EL (cell line): ENCODE data around the gene GRAPL.
"Not testable (repeated sequence)": the region's sequence is repeated elsewhere in the genome, so short reads cannot be mapped to it uniquely, and the experiment has no call there.

Experiments
- DNase-seq: peaks from one replicate; pipeline ENCODE4 v3.0.0-alpha.2; 2016

Gene GRAPL

DNA sequence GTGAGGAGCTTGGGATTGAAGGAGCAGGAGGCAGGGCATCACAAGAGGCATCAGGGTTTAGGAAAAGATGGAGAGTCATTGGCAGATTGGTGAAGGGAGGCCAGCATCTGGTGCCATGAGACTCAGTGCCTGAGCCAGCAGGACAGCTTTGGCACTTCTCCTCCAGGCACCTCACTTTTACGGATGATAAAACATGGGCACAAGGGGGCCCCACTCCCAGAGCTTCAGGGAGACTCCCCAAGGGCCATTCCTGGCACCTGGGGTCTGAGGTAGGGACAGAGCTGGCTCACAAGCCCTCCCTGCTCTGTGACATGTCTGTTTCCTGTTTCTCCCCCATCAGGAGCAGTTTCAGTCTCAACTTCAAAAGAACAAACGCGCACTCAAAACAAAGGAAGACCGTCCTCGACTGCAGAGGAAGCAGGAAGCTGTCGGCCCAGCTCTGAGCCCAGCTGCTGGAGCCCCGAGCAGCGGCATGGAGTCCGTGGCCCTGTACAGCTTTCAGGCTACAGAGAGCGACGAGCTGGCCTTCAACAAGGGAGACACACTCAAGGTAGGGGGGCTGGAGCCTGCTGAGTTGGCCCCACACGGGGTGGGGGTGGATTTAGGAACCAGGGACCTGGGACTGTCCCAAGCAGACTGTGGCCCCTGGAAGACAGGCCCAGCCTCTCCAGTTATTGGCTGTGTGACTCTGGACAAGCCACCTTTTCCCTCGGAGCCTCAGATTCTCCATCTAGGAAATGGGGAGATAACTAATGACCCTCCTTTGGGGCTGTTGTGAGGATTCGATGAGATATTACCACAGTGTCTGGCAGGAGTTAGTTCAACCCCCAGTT, at the start of gene GRAPL:
Gene GRAPL, plus strand, starts transcription at position 442 of the 833 bp plus-strand sequence. Its CDS starts 31 bp downstream, at position 473.
- DNase-seq, result not testable (repeated sequence)

DNA sequence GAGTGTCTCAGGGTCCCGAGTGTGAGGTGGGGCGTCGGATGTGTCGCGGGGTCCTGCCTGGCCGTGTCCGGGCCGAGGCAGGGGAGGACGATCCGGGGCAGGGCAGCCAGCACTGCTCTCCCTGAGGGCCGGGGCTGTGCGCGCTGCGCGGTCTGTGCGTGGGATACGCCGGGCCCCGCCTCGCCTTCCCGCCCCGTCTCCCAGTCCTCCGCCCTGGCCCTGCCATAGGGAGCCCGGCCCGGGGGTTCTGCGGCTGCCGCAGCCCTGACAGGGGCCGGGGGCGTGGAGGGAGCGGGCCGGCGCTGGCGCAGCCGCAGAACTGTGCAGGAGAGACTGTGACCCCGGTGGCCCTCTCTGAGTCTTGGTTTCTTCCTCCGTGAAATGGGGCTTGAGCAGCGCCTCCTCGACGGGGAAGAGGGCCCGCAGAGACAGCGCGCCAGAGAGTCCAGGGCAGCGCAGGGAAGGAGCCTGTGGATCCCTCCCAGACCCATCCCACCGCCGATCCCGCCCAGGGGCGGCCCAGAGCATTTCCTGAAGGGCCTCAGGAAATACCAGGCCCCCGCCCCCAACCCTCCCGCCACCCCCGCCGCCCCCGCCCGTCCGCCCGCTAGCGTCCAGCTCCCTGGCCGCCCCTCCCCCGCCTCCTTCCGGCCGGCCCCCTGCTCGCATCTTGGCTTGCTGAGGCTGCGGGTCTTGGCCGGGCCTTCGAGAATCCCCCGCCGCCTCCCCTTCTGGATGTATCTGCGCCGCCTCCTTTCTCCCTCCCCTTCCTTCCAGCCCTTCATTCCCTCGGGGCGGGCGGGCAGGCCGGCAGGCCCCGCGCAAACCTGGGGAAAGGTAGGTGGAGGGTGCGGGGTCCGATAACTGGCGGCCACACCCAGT, 38.3 kb upstream of the GRAPL start:
- not testable (repeated sequence) for DNase-seq

- DNase-seq, result not testable (repeated sequence)
Observed at GRCh38 chr17:19090058-19090772, 37.2 kb upstream of the GRAPL start.

- DNase-seq, result not testable (repeated sequence)
Observed at GRCh38 chr17:19092737-19093683, 34.4 kb upstream of the GRAPL start.

DNA sequence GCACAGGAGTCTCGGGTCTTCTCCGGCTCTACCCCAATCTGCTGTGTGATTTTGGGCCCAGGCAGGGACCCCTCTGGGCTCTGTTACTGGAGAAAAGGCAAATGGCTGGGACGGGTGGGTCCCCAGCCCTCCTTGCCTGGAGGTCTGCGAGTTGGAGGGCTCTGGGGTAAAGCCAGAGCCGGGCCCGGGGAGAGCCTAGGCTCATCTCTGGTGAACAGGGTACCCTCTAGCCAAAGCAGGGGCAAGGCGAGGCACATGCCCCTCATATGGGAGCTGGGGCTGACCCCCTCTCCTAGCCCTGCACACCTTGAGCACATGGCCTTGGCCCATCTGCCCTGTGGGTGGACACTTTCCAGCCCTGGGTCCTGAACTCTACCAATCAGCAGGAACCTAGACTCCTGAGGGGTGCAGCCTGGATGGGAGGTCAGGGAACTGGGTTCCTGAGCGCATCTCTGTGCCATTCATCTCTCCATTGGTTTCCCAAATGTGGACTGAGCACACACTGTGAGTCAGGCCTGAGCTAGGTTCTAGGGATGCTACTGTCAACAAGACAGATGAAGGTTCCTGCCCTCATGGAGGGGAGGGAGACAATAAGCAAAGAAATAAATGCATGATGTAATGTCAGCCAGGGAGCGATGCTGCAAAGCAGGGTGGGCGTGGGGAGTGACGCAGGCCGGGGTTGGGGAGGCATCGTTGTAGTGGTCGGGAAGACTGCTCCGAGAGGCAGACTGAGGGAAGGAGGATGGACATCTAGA, 33.5 kb upstream of the GRAPL start:
- not testable (repeated sequence) for DNase-seq

- DNase-seq, result not testable (repeated sequence)
Observed at GRCh38 chr17:19108517-19108916, 18.9 kb upstream of the GRAPL start.

GRCh38 chr17:19110189-19111097, 16.9 kb upstream of the GRAPL start:
- DNase-seq, result not testable (repeated sequence)

- DNase-seq, result not testable (repeated sequence)
Observed at GRCh38 chr17:19111111-19111711, 16.2 kb upstream of the GRAPL start.

- DNase-seq, result not testable (repeated sequence)
Observed at GRCh38 chr17:19111801-19112458, 15.5 kb upstream of the GRAPL start.

DNA sequence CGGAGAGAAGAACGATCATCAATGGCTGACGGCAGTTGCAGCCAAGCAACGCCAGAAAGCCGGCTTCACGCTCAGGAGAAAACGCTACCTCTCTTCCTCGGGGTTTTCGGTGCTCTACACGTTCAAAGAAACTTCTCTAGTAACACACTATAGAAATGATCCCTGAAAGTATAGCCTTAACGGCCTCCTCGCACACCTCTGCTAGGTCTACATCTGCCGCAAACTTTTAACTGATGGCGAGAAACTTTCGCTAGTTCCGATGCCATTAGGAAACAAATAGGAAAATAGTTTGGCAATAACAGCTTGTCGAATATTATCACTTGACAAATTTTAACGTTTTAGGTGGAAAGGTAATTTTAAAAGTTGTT, 14.9 kb upstream of the GRAPL start:
- not testable (repeated sequence) for DNase-seq

GRCh38 chr17:19118695-19119094, 8.7 kb upstream of the GRAPL start:
- not testable (repeated sequence) for DNase-seq

GRCh38 chr17:19125289-19125688, 2.1 kb upstream of the GRAPL start:
- not testable (repeated sequence) for DNase-seq

DNA sequence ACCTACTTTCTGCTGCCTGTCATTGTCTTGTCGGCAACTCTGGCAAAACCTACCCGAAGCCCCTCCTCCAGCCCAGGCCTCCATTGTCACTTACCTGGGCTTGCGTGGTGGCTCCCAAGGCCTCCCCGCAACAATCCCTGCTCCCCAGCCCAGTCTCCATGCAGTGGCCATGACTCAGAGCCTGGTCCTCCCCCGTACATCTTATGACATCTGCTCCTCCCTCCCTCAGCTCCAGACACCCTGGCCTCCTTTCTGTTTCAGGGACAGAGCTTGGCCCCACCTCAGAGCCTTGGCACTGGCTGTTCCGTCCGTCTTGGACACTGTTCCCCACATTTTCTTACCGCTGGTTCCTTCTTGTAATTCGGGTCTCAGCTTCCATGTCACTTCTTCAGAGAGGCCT, 2.1 kb downstream of the GRAPL start:
- not testable (repeated sequence) for DNase-seq

GRCh38 chr17:19131108-19131507, 3.7 kb downstream of the GRAPL start:
- DNase-seq, result not testable (repeated sequence)

DNA sequence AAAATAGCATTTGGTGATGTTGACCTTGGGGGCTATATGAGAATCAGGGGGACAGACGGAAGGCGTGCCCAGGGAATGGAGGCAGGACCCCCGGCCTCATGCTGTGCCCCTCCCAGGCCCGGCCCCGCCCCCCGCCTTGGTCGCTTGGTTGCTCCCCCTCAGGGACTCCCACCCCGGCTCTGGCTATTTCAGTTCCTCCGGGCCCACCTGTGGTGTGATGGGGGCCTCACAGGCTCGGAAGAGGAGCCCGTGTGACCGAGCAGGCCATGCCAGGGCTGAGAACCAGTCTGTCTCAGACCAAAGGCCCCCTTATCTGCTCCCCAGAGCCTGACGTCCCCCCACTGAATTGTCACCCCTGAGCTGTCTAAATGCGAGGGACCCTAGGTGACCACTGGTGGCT, 4.4 kb downstream of the GRAPL start:
- not testable (repeated sequence) for DNase-seq

DNA sequence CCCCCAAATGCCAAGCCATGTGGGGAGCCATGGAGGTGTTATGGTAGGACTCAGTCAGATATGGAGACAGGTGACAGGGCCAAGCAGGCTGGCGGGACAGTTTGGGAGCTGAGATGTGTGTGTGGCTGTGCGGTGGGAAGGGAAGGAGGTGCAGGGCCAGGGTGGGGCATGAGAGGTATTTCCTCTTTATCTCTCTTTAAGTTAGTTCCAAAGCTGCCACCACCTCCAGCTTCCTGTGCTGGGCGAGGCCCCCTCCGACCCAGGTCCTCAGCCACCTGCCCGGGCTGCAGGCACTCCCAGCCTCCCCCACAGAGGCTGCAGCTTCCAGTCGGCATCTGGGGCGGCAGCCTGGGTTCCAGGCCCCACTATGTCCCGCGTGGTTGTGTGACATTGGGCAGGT, 6.4 kb downstream of the GRAPL start:
- not testable (repeated sequence) for DNase-seq

GRCh38 chr17:19135391-19135790, 8.0 kb downstream of the GRAPL start:
- DNase-seq, result not testable (repeated sequence)

DNA sequence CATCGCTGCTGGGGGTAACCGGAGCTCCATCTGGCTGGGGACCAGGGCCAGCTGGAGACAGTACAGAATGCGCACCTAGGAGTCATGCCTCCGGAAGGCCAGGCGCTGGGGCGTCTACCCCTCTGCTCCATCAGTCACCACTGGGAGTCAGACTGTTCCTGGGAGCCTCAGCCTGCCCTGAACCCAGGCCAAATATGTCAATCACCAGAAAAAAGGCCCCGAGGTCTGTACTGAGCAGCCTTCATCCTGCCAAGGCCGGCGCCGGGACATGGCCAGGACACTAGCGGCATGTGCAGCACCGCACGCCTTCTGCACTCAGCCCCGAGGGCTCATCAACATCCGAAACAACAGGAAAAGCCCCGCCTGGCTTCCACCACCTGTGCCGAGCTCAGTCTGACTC, 8.7 kb downstream of the GRAPL start:
- not testable (repeated sequence) for DNase-seq

GRCh38 chr17:19136605-19137004, 9.2 kb downstream of the GRAPL start:
- DNase-seq, result not testable (repeated sequence)
